ENCODE measurements around the gene C6orf52.

DNA sequence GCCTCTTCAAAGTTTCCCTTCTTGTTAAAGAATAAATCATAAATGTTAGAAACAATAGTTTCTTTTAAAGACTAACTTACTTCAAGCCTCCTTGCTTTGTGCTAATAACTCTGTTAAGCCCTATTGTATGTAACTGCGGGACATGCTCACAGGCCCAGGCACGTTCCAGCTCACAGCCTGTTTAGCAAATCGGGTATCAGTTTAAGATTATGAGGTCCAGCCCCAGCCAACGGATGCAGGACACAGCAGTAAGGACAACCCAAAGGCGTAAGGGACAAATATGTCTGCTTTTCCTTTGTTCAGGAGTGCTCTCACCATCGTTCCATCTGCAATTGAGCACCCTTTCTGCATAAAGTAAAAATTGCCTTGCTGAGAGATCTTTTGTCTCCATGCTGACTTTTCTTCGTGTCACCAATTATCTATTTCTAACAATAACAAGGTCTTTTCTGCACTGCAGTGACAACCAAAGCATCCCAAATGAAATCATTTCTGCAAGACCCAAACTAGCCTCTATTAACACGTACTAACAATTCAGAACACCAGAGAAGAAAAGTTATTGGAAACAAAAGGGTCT is 1.4 kb downstream of the C6orf52 start:
- no peak for TF ChIP-seq EZH2phosphoT487 (IDR thresholded peaks at IDR 0.05; ENCODE audit: insufficient read depth, low read depth)
- TF ChIP-seq EZH2 (IDR thresholded peaks at IDR 0.05; ENCODE audit: insufficient read depth, poor library complexity, severe bottlenecking): no peak
